ENCODE results near the gene LVRN. TPM values are rescaled to one million over a fixed set of nuclear protein-coding genes. Genes with fewer than 3 reads are reported as not detected.

The LVRN gene
- total RNA-seq, 1 experiment from 2014 or later = not detected

- no peaks in the 10 kb centered on the region for H3K4me1 ChIP-seq (ENCODE audit: insufficient read depth, low read length)
- CTCF ChIA-PET = no interaction called here
- H3K79me2 ChIP-seq (ENCODE audit: low read length) = no peaks in the 10 kb centered on the region
- no peaks in the 10 kb centered on the region for H3K36me3 ChIP-seq (ENCODE audit: low read depth, low read length)
- POLR2A ChIA-PET (ENCODE audit: unreplicated experiment) = no interaction called here
- no peaks in the 10 kb centered on the region for H4K20me1 ChIP-seq (ENCODE audit: low read length)
- no peak overlapping the region for H3K4me3 ChIP-seq (ENCODE audit: low read length)
- no peaks in the 10 kb centered on the region for H3K9me2 ChIP-seq (replicated peaks; ENCODE audit: low read length)
- no peaks in the 10 kb centered on the region for H3K27me3 ChIP-seq (ENCODE audit: low read length)
- H2AFZ ChIP-seq (ENCODE audit: low read length) = no peak overlapping the region
- ATAC-seq (no peak), DNase-seq (no peak)
- H3K9ac ChIP-seq (ENCODE audit: low read length) = no peak overlapping the region
- H3K9me3 ChIP-seq (ENCODE audit: low read length) = no peaks in the 10 kb centered on the region
- no TSS peak for BruUV-seq (replicated peaks)
- H3K4me2 ChIP-seq (ENCODE audit: low read length) = no peak overlapping the region
- intact Hi-C loops (cut with micrococcal nuclease) = no loop called here
- no peaks in the 10 kb centered on the region for H3F3A ChIP-seq (ENCODE audit: low read length, unreplicated experiment)
- no peak for TF ChIP-seq EZH2phosphoT487 (IDR thresholded peaks at IDR 0.05; ENCODE audit: borderline replicate concordance, low read length)
- no peak for TF ChIP-seq CTCF (conservative IDR thresholded peaks at IDR 0.05; ENCODE audit: low read depth, low read length)
- TF ChIP-seq EZH2 (IDR thresholded peaks at IDR 0.05; ENCODE audit: low read length, unreplicated experiment) = no peak
- H3K27ac ChIP-seq (ENCODE audit: low read length) = no peak overlapping the region
These were observed 9.7 kb upstream of the LVRN start for GRCh38 chr5:115952588-115952987.

- no TSS peak for BruUV-seq (replicated peaks)
- Histone ChIP-seq H3K4me1 (ENCODE audit: insufficient read depth, low read length) (no peaks in the 10 kb centered on the region), H3K27me3 (ENCODE audit: low read length) (no peaks in the 10 kb centered on the region), H3K4me2 (ENCODE audit: low read length) (no peak overlapping the region), H3F3A (ENCODE audit: low read length, unreplicated experiment) (no peaks in the 10 kb centered on the region), H3K9ac (ENCODE audit: low read length) (no peak overlapping the region), H3K79me2 (ENCODE audit: low read length) (no peaks in the 10 kb centered on the region), H3K4me3 (ENCODE audit: low read length) (no peak overlapping the region), H3K36me3 (ENCODE audit: low read depth, low read length) (no peaks in the 10 kb centered on the region), H3K9me3 (ENCODE audit: low read length) (no peaks in the 10 kb centered on the region), H3K27ac (ENCODE audit: low read length) (no peak overlapping the region), H3K9me2 (replicated peaks; ENCODE audit: low read length) (no peaks in the 10 kb centered on the region), H2AFZ (ENCODE audit: low read length) (no peak overlapping the region), H4K20me1 (ENCODE audit: low read length) (no peaks in the 10 kb centered on the region)
- ATAC-seq (no peak), DNase-seq (no peak)
- ChIA-PET POLR2A (ENCODE audit: unreplicated experiment) (no interaction called here), CTCF (interaction anchor here (0.6 kb wide), 1 partner anchor 24 kb away, joined by 4 read pairs; no protein-coding TSS in a partner anchor)
- intact Hi-C loops (cut with micrococcal nuclease) = no loop called here
- TF ChIP-seq EZH2 (IDR thresholded peaks at IDR 0.05; ENCODE audit: low read length, unreplicated experiment) = no peak
- TF ChIP-seq CTCF (conservative IDR thresholded peaks at IDR 0.05; ENCODE audit: low read depth, low read length) = no peak
- no peak for TF ChIP-seq EZH2phosphoT487 (IDR thresholded peaks at IDR 0.05; ENCODE audit: borderline replicate concordance, low read length)
These were observed 8.1 kb upstream of the LVRN start for GRCh38 chr5:115954144-115954543.

- Histone ChIP-seq H2AFZ (ENCODE audit: low read length) (no peak overlapping the region), H3K4me3 (ENCODE audit: low read length) (no peak overlapping the region)
- POLR2A ChIA-PET (ENCODE audit: unreplicated experiment) = no interaction called here
These were observed 5.3 kb upstream of the LVRN start for GRCh38 chr5:115956957-115957356.

More at GRCh38 chr5:115956957-115957356, 5.3 kb upstream of the LVRN start:
- H3K9ac ChIP-seq (ENCODE audit: low read length) = no peak overlapping the region
- no peaks in the 10 kb centered on the region for H3K79me2 ChIP-seq (ENCODE audit: low read length)
- H3F3A ChIP-seq (ENCODE audit: low read length, unreplicated experiment) = no peaks in the 10 kb centered on the region
- DNase-seq = no peak
- H3K9me3 ChIP-seq (ENCODE audit: low read length) = no peaks in the 10 kb centered on the region
- H3K36me3 ChIP-seq (ENCODE audit: low read depth, low read length) = no peaks in the 10 kb centered on the region
- no peak for ATAC-seq
- no TSS peak for BruUV-seq (replicated peaks)
- intact Hi-C loops (cut with micrococcal nuclease) = no loop called here
- H4K20me1 ChIP-seq (ENCODE audit: low read length) = no peaks in the 10 kb centered on the region
- TF ChIP-seq EZH2 (IDR thresholded peaks at IDR 0.05; ENCODE audit: low read length, unreplicated experiment) (no peak), EZH2phosphoT487 (IDR thresholded peaks at IDR 0.05; ENCODE audit: borderline replicate concordance, low read length) (no peak), CTCF (conservative IDR thresholded peaks at IDR 0.05; ENCODE audit: low read depth, low read length) (no peak)
- CTCF ChIA-PET = no interaction called here
- H3K4me2 ChIP-seq (ENCODE audit: low read length) = no peak overlapping the region
- H3K4me1 ChIP-seq (ENCODE audit: insufficient read depth, low read length) = no peaks in the 10 kb centered on the region
- H3K27ac ChIP-seq (ENCODE audit: low read length) = no peak overlapping the region
- H3K9me2 ChIP-seq (replicated peaks; ENCODE audit: low read length) = no peaks in the 10 kb centered on the region
- no peaks in the 10 kb centered on the region for H3K27me3 ChIP-seq (ENCODE audit: low read length)
